Mammary epithelial cell (primary cell): ENCODE results near the gene TRMT61A.

Experiments
- CTCF ChIP-seq, 2 donors: IDR thresholded peaks in 1 of 2; conservative IDR thresholded peaks in 1 of 2; 2 replicates each; pipeline ENCODE4 v1.5.1; 2011 to 2012; ENCODE audit warnings: inconsistent platforms in 2 of 2, low read length in 2 of 2, mild to moderate bottlenecking in 2 of 2, control low read depth in 1 of 2, low read depth in 1 of 2; ENCODE audit not compliant: insufficient read depth in 1 of 2; ENCODE audit errors: extremely low read depth in 1 of 2
- EZH2 ChIP-seq: IDR thresholded peaks from 2 replicates; pipeline ENCODE4 v1.6.1; 2012; ENCODE audit warnings: low read length, inconsistent platforms, borderline replicate concordance

GRCh38 chr14:103495854-103496253 is 33.1 kb upstream of the TRMT61A start:
- TF ChIP-seq CTCF (conservative IDR thresholded peaks at IDR 0.05 in 1 of 2, IDR thresholded peaks at IDR 0.05 in 1 of 2; ENCODE audit: extremely low read depth in 1 of 2, insufficient read depth in 1 of 2, low read depth in 1 of 2, low read length in 2 of 2) (no peak), EZH2 (no peak)
